GM18502 (cell line): ENCODE data around the gene NINJ1.

Experiments used
- ATAC-seq: cut with Tn5 transposase; IDR thresholded peaks from one replicate; pipeline ENCODE4 v1.9.1; 2021; ENCODE audit warnings: mild to moderate bottlenecking; ENCODE audit not compliant: unreplicated experiment, poor library complexity

Gene NINJ1

DNA sequence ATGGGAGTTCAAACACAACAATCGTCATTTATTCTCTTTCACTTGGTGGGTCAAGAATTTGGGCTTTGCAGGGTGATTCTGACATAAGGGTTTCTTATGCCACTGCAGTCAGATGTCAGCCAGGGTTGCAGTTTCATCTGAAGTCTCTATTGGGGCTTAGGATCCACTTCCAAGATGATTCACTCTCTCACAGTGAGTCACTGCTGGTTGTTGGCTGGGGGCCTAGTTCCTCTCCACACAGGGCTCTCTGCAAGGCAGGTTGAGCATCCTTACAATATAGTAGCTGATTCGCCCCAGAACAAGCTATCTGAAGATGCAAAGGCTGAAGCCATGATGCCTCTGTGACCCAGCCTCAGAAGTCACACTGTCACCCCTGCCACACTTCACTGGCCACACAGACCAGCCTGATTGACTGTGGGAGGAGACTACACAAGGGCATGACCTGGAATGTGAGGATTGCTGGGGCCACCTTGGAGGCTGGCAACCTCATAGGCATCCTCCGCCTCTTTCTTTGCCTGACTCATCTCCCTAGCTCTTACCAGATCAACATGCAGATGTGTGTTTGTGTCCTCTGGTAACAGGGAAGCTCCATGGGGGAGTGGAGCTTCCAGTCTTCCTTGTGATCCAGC lies 42.5 kb downstream of the NINJ1 start:
- no peak for ATAC-seq

DNA sequence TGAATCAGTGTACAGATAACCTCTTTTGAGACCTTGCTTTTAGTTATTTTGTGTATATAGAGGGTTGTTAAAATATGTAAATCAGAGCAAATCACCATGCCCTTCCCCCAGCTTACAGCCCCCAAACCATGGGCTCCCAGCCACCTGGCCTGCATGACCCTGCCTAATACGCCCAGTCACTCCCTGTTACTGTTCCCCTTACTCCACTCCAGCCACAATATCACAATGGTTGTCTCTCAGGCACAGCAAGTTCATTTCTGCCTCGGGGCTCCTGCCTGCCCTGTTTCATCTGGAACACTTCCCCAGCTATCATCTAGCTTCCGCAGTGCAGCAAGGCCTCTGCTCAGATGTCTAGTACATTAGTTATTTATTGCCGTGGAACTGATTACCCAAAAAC lies 43.0 kb downstream of the NINJ1 start:
- no peak for ATAC-seq

DNA sequence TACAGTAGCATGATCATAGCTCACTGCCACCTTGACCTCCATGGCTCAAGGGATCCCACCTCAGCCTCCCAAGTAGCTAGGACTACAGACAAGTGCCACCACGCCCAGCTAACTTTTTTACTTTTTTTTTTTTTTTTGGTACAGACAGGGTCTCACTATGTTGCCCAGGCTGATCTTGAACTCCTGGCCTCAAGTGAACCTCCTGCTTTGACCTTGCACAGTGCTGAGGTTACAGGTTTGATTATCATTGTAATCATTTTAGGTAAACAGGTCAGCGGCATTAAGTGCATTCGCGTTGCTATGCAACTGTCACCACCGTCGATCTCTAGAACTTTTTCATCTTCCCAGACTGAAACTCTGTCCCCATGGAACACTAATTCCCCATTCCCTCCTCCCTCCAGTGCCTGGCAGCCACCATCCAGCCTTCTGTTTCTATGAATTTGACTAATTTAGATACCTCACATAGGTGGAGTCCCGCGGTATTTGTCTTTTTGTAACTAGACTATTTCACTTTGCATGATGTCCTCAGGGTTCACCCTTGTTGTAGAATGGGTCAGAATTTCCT lies 43.9 kb downstream of the NINJ1 start:
- ATAC-seq: no peak

DNA sequence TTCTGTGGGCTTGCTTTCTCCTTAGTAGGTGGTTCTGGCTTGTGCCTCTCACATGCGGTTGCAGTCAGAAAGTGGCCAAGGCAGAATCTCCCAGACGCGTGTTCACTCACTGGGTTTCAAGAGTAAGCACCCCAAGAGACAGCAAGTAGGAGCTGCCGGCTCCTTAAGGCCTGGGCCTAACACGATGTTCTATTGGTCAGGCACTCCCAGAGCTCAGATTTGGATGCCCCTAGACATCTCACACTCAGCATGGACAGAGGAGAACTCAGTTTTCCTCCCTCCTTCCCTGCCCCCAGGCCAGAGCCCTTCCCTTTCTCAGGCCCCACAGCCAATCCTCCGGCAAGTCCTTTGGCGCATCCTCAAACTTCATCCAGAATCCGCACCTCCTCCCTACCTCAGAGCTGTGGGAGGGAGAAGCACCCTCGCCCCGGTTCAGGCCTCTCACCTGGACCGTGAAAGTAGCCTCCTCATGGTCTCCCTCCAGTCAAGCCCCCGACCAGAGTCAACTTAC lies 44.5 kb downstream of the NINJ1 start:
- ATAC-seq: no peak

DNA sequence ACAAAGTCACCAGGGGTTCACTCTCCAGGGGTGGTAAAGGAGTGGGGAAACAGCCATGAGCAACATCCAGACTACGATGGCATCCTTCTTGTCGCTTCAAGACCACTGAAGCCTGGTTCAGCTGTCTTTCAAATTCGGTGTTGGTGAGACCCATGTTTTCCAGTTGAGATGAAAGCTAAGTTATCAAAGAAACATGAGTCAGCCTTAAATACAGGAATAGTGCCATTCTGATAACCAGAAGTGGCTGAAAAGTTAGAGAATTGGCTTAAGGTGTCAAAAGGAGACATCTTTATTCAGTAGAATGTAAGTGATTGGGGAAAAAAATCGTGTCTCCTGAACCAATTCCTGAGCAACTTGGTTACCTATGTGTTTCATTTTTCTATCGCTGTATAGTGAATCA lies 45.0 kb downstream of the NINJ1 start:
- ATAC-seq: no peak

DNA sequence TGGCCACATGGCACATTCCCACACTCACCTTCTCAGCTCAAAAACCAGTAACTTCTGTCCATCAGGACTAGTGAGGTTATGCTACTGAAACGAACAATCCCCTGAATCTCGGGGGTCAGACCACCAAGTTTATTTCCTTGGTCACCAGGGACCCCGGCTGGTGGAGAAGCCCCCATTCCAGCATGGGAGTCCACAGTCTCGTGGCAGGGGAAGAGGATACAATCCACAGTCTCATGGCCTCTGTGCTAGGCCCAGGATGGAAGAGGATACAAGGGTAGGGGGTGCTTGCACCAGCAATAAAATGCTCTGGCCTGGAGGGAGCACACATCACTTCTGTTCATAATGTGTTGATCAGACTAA lies 45.4 kb downstream of the NINJ1 start:
- ATAC-seq: no peak

DNA sequence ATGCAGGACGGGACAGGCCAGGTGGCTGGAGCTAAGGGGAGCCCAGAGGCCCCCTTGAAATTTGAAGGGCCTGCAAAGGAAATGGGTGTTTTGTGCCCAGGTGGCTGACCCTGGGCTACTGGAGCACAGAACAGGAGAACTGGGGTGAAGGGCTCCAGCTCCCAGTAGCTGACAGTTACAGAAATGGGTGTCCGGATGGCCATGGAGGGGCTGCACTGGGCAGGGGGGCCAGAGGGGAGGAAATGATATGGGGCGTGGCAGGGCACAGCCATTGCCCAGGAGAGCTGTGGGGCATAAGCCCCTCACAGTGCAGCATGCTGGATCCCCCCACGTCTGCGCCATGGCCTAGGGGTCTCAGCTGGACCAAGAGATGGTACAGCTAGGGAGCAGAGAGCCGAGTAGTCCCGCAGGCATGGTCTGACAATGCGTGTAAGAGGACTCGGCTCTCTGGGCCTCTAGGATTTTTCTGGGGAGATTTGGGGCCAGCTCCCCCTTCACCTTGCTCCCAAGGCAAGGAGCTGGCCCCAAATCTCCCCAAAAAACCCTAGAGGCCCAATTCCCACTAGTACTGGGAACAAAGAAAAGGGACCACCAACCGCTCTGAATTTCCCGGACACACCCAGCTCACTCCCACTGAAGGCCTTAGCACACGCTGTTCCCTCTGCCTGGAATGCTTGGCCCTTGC lies 45.9 kb downstream of the NINJ1 start:
- no peak for ATAC-seq

DNA sequence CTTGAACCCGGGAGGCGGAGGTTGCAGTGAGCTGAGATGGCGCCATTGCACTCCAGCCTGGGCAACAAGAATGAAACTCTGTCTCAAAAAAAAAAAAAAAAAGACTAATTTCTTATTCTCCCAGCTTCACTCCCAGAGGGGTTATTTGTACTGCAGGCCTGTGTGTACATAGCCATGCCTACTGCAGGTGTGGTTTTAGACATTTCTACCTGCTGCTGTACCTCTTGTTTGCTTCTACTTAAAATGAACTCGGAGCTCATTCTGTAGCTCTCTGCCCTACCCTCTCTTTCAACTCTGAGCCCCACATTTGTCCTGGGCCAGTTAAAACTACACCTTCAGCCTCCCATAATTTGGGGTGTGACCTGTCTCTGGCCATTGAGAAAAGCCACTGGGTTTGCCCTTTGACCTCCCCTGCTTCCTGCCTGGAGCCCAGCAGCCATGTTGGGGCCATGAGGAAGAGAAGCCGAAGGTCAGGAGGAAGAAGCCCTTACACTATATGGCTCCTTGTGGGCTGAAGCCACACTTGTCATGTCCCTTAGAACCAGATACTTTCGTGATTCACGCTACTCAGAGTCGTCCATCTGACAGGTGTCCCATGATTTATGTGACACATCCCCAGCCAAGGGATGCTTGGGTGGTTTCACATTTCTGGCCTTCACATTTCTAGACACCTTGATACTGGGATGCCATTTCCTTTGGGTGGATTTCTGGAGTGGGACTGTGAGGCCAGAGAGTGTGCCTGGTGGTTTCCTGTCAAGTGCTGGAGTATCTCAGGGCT lies 47.4 kb downstream of the NINJ1 start:
- ATAC-seq: no peak

DNA sequence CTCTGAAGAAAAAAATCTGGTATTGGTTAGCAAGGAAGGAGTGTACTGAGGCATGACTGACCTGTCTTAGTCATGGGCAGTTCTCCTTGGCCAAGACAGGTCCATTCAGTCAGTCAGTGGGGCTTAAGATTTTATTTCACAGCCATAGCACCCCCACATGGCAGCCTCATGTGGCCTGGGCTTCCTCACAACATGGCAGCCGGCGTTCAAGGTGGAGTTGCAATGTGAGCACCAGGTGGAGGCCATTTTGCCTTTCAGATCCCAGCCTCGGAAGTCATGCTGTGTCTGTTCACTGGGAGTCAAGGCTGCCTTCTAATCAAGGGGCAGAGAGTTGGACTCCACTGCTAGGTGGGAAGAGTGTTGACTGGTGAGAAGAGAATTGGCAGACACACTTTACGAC lies 48.4 kb downstream of the NINJ1 start:
- no peak for ATAC-seq

DNA sequence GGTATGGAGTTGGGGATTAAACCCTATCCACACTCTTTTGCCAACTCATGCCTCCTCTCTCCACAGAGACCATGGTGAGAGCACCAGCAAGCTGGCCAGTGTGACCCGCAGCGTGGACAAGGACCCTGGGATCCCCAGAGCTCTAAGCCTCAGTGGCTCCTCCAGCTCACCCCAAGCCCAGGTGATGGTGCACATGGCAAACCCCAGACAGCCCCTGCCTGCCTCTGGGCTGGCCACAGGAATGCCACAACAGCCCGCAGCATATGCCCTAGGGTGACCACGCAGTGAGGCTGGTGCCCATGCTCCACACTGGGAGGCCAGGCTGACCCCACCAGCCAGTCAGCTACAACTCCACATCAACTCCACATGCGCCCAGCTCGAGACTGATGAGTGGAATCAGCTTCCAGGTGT lies 49.6 kb downstream of the NINJ1 start:
- no peak for ATAC-seq

DNA sequence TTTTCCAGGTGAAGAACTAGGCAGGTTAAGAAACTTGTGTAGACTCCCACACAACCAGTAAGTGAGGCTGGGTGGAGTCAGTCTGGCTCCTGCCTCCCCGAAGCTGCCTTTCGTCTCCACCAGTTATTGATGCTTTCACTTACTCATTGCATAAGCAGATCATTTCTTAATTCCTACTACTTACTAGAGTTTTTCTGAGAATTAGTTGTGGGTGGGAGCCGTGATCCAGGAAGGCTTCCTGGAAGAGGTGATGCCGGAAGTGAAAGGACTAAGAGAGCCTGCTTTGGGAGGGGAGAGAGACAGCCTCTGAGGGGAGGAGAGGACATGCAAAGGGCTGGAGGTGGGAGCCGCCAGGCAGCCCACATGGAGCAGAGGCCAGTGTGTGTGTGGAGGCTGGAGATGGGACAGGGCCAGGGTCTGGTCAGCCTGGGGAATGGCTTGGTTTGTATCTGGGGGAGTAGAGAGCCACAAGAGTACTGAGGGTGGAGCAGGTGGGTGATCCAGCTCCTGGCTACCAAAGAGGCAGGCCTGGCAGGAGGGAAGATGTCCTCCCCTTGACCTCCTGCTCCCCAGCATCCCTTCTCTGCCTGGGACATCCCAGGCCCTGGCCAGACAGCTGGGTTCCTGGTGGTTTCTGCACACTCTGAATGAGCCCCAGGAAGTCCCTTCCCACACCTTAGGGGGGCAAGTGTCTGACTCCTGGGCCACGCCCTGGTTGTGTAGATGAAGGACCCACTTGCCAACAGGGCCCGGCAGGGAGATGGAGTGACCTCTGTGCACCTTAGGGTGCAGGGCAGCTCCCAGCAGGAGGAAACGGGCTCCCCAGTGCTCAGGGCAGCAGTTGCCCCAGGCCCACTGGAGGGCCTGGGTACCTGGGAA lies 50.2 kb downstream of the NINJ1 start:
- no peak for ATAC-seq

DNA sequence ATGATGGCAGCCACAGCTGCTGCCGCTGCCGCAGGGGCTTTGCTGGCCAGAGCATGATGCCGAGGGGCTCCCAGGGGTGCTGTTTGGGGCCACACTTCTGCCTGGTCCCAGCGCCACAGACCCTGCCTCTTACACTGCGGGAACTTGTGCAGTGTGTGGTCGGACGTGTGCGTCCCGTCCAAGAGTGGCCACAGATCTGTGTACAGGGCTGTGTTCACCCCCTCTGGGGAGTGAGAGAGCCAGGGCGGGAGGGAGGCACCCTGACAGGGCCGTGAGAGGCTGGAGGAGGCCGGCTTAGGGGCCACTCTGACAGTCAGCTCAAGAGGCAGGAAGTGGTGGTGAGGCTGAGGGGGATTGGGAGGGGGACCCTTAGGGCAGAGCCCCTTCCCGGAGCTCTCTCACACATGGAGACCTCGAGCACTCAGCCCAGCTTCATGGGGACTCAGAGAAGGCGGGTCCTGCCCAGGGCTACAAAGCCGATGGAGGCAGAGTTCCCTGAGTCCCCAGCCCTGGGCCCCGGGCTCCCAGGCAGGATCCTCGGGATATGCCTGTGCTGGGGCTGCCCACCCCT lies 51.1 kb downstream of the NINJ1 start:
- ATAC-seq: no peak

DNA sequence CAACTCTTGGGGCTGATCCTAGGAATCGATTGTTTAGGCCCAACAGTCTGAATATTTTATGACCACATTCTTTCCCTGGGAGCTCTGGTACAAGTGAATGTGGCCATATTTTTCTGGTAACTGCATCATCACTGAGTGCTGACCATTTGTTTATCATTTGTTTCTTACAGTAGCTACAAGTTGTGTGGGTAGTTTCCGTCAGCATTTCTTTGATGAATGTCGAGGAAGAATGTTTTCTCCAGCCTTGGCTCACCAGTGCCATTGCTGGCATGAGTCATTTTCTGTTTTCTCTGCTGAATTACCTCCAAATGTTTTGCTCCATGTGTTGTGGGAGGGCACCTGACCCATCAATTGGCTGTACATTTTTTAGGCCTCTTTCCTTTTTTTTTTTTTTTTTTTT lies 52.1 kb downstream of the NINJ1 start:
- no peak for ATAC-seq

DNA sequence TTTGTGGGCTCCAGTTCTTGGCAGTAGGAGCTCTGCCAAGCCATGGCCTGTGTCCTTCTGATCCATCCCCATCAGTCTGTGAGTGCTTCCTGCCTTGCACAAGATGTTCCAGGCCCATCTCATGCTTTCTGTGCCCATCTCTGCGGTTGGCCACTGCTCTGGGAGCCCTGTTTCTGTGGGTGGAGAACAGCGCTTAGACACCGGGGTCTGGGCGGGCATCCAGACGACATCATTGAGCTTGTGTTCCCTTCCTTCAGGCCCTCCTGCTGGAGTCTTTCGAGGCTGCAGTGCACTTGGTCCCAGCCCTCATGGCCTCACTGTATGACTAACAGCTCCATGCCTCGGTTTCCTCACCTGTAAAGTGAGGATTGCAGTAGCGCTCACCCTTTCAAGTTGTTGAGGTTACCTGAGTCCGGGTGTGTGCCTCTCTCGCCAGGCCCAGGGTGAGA lies 52.9 kb downstream of the NINJ1 start:
- no peak for ATAC-seq

DNA sequence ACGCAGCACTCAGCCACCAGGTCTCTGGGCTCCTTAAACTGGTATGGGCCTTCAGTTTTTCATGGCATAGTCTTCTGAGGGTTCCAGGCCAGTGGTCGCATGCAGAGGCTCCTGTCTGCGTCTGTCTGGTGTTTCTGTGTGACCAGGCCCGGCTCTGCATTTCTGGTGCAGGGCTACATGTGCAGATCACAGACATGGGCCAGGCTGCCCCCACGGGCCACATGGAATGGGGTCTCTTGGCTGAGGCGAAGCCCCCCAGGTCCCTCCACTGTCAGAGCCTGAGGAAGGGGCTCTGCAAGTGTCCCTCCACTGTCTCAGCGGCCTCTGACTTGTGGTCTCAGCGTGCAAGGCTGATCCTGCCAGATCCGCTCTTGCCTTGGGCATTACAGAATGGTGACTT lies 53.6 kb downstream of the NINJ1 start:
- ATAC-seq: no peak

DNA sequence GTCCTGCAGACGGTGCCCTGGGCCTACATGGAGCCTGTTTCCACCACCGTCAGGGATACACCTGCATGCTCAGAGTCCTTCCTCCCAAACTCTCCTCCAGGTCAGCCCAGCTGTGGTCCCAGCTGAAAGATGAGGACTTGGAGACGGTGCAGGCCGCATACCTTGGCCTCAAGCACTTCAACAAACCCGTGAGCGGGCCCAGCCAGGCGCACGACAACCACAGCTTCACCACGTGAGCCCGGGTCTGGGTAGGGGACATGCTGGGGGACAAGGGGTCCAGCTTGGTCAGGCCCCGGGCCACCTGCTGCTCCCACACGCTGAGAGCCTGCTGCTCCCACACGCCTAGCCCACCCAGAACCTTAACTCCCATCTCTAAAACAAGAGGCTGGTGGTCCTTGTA lies 54.7 kb downstream of the NINJ1 start:
- ATAC-seq: no peak

DNA sequence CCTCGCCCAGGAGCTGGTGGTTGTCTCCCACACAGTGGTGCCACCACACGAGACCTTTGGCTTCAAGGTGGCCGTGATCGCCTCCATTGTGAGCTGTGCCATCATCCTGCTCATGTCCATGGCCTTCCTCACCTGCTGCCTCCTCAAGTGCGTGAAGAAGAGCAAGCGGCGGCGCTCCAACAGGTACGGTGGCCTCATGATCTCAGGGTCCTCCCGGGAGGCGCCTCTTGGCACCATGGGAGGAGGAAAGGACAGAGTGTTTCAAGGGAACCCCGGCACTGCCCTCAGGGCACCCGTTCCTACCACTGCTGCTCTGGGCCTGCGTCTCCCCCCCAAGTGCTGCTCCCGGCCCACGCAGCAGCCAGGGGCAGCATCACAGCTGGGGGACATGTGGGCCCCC lies 56.2 kb downstream of the NINJ1 start:
- ATAC-seq: no peak

DNA sequence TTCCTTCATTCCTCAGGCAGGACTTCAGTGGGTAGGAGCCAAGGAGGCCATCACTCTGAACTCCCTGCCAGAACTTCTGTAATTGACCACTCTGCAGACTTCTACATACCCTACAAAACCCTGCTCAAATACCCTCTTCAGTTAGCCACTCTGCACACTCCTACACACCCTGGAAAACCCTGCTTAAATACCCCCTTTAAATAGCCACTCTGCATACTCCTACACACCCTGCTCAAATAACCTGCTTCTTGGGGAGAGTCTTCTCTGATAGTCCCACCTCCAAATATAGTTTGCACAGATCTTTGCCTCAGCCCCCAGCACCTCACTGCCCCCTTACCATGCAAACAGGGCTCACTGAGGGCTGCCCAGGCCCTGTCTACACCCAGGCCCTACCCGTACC lies 56.7 kb downstream of the NINJ1 start:
- ATAC-seq: no peak

DNA sequence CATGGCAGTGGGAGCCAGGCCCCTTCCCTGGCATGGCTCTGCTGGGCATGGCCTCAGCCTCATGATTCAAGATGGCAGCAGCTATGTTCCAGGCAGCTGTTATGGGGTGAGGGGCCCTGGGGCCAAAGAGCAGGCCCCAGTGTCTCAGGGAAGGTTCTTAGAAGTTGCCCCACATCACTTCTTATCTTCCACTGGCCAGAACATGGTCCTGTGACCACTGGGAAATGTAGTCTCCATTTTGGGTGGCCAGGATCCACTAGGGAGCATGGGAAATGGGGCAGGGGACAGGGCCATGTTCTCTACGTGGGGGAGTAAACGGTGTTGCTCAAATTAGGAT lies 57.3 kb downstream of the NINJ1 start:
- ATAC-seq: no peak
